NCI-H526 (cell line): ENCODE data around the gene TEX2.
A peak's percentile ranks its signal among the peaks of the same experiment; 100 is the strongest.
"Not testable (repeated sequence)": the region's sequence is repeated elsewhere in the genome, so short reads cannot be mapped to it uniquely, and the experiment has no call there.

ENCODE experiments used
- DNase-seq, 2 experiments: peaks; one replicate each; lab custom pipeline; 2025; lab: John Stamatoyannopoulos, UW

Gene TEX2

DNA sequence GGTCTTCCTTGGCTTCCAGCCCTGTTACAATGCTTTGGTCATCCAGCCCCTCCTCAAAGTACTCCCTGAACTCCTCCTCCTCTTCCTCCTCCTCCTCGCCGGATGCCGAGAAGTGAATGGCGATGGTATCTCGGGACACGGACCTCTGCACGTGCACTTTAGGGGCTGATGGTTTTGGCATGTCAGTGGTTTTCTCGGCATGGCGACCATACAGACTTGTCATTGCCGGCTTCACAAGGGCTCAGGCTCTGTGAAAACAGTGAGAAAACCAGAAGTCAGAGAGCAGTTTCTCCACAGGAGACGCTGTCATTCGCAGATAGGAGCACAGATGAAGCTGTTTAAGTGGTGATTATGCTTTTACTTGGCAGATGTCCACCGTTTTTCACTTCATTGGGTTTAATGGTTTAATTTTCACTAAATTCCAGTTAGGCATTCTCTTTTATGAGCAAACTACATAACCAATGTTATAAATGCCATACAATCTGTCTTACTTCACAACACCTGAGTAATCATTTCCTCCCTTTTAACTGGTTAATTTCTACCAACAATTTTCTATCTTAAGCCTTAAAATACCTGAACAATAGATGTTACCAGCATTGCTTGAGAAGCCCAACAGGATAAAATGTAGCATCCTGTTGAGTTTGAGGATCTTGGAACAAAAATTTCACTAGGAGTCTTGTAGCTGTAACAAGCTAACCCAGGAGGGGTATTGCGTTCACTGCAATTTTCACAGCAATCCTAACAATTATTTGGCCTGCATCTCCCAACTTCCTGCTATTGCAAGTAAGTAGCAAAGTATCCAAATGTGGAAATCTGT is 48.9 kb downstream of the TEX2 start:
- DNase-seq, result no peak

GRCh38 chr17:64212122-64212521 is 50.9 kb downstream of the TEX2 start:
- no peak for DNase-seq

DNA sequence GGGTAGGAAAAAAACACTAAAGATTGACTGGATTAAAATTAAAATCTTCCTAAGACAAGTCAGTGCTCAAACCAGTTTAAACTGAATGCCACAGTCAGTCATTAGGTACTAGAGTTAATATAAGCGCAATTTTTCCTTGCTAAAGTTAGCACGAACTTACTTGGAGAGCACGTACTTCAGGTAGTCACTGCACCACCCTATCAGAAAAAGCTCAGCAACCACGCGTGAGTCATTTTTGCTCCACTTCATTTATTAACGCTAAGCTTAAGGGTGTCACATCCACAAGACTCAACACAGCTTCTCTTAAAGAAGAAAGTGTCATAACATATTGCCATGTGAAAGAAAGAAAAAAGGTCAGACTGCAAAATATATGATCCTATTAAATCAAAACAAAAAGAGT is 53.1 kb downstream of the TEX2 start:
- DNase-seq, result no peak

- DNase-seq, result no peak
Measured at GRCh38 chr17:64209356-64209941, 53.6 kb downstream of the TEX2 start.

DNA sequence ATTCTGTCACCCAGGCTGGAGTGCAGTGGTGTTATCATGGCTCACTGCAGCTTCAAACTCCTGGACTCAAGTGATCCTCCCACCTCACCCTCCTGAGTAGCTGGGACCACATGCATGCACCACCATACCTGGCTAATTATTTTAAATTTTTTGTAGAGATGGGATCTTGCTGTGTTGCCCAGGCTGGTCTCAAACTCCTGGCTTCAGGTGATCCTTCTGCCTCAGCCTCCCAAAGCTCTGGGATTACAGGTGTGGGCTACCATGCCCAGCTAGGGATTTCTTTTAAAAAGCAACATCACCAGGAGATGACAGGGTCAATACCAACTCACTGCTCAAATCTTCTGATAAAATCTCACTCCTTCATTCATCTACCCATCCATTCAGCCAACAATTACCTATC is 54.4 kb downstream of the TEX2 start:
- DNase-seq, result not testable (repeated sequence)

DNA sequence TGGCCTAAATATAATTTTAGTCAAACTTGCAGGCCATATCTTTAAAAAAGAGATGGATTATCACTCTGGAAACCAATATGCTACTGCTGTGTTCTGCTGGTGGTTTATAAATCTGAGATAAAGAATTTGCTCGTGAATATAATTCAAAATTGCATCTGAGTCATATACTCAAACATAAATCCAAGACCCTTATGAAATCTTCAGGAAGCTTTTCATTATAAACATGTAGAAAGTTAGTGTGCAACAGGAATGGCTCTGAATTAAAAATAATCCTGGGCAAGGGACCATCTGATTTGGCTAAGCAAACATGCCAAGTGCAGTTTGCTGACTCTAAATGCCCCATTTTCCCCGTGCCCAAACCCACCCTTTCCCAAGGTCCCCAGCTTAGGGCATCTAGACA is 57.3 kb downstream of the TEX2 start:
- peak; percentile 59 to 68 for DNase-seq

- DNase-seq, result no peak
Measured at GRCh38 chr17:64203630-64204029, 59.4 kb downstream of the TEX2 start.

DNA sequence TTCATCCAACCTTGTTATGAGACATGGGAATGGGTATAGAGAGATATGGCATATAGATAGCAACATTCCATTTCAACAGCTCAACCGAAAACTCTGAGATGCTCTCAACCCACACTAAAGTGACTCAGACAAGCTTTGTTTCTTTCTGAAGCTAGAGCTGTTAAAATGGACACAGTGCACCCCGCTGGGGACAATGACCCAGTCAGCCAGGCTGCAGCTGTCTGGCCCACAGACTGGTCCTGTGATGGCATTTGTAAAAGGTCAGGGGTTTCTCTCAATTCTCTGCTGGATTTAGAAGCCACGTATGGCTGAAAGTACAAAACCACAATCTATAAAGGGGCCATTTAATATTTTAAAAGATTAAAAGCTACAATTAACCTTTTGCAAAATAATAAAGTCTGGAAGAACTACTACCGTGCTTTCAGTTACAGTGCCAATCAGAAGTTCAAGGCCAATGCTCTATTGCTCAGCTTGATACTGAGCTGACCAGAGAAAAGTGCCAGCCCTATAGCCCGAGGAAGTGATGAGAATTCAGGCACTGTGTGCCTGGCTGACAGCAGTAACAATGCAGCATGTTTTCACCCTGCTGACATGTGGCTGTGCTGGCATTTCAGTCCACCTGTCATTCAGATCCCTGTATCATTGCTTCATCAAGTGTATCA is 60.2 kb downstream of the TEX2 start:
- DNase-seq, result no peak

- DNase-seq, result peak in 1 of 2 experiments; percentile 58
Measured at GRCh38 chr17:64200080-64201032, 62.7 kb downstream of the TEX2 start.

DNA sequence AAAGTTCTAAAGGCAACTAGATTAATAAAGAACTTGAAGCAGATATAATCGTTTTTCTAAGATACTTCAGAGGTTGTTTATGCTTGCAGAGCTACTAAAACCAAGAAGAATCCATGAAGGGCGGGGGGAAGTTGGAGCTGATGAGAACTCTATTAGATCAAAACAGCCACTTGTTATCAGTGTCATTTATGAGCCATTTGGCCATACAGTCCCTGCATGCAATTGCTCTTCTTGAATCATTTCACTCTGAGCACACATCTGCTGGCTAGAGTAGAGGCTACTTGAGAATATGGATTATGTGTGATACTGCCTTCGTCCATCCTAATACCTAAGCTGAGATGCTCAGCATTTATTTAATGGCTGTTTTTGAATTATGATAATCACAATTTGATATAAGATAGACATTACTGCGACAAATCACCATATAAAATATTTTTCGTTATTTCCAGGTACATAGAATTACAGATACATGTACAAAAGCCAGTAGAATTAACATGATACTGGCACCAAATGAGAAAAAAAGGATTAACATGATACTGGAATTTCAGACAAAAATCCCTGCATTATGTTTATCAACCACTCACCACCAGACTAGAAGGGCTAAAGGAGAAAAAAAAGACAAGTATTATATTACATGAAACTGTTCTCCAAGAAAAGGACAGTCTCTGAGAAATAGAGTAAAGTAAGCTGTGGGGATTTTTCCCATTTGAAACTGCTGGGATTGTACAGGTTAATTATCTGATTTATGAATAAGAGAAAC is 64.5 kb downstream of the TEX2 start:
- no peak for DNase-seq

- DNase-seq, result no peak
Measured at GRCh38 chr17:64196601-64197000, 66.5 kb downstream of the TEX2 start.

- DNase-seq, result no peak
Measured at GRCh38 chr17:64193561-64193960, 69.5 kb downstream of the TEX2 start.

GRCh38 chr17:64192589-64192988 is 70.5 kb downstream of the TEX2 start:
- no peak for DNase-seq

GRCh38 chr17:64190472-64190871 is 72.6 kb downstream of the TEX2 start:
- no peak for DNase-seq

GRCh38 chr17:64188088-64188487 is 75.0 kb downstream of the TEX2 start:
- DNase-seq, result no peak

GRCh38 chr17:64187093-64187895 is 75.8 kb downstream of the TEX2 start:
- DNase-seq, result no peak

DNA sequence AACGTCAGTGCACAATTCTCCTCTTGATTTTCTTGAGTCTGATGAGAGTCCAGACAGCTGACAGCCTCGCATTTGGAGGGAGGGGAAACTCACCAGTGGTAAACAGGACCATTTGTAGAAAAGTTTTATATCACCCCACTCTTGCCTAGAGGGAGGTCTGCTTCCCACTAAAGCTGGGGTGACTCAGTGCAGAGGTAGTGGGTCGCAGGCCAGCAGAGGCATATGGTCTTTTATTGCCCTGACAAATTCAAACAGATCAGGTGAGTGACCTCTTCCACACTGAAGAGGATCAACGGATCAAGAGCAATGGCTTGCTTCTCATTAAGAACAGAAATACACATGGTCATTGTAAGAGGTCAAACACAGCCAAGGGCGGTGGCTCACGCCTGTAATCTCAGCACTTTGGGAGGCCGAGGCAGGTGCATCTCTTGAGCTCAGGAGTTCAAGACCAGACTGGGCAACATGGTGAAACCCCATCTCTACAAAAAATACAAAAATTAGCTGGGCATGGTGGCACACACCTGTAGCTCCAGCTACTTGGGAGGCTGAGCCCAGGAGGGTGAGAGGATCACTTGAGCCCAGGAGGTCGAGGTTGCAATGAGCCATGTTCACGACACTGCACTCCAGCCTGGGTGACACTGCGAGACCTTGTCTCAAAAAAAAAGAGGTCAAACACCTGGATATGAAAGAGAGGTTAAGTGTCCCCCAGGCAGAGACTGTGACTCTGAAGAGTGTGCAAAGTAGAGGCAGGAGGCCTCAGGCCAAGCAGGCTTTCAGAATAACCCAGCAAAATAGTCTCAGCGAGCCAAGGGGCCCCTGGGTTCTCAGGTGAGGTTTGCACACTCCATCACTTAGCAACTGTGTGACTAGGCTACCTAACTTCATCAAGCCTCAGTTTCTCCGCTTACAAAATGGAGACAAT is 76.6 kb downstream of the TEX2 start:
- no peak for DNase-seq

DNA sequence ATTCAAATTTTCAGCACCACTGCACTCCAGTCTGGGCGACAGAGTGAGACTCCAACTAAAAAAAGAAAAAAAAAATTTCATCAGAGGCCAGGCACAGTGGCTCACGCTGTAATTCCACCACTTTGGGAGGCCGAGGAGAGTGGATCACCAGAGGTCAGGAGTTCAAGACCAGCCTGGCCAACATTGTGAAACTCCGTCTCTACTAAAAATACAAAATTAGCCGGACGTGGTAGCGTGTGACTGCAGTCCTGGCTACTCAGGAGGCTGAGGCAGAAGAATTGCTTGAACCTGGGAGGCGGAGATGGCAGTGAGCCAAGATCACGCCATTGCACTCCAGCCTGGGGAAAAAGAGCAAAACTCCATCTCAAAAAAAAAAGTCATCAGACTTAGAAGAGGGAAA is 77.5 kb downstream of the TEX2 start:
- not testable (repeated sequence) for DNase-seq

DNA sequence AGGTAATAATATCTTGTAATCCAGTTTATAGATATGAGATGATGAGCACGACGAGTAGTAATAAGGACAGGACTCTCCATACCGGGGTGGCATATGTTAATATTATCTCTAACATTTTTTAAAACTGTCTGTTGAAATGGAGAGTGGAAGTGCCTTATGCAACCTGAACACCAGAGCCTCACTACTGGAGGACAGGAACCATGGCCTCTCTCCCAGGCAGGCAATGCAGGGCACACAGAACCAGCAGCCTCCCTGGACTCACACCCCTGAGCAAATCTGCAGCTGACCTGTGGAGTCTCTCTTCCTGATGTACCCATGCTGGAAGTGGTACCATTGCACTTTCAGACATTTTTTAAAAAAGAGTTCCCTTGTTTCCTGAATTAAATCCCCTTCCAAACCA is 78.0 kb downstream of the TEX2 start:
- DNase-seq, result no peak
